Stimulated activated naive B cell treated with anti-CD40 and anti-IgM and Interleukin-4, amounts not matched to agents 10 μg/mL and 1 μg/mL and 100 μg/mL, for 72 hours (primary cell): ENCODE results near the gene CHPF.
A peak's percentile ranks its signal among the peaks of the same experiment; 100 is the strongest.

Source experiments
- ATAC-seq, 2 donors: fragments of 150-1000 bp; cut with Tn5 transposase; replicated peaks; 2 replicates each; pipeline ENCODE4 v1.10.0; 2021; ENCODE audit warnings: moderate library complexity in 1 of 2
- DNase-seq: peaks from one replicate; pipeline ENCODE4 v3.0.0; 2021
- H3K27ac Mint-ChIP-seq: one replicate; pipeline ENCODE4 v1.8.0; 2022; ENCODE audit warnings: mild to moderate bottlenecking, mixed read lengths
- H3K27me3 Mint-ChIP-seq, 2 donors: one replicate each; pipeline ENCODE4 v1.8.0; 2022; ENCODE audit warnings: mixed read lengths in 2 of 2
- H3K36me3 Mint-ChIP-seq, 2 donors: one replicate each; pipeline ENCODE4 v1.8.0; 2022; ENCODE audit warnings: mixed read lengths in 2 of 2, mild to moderate bottlenecking in 1 of 2
- H3K4me1 Mint-ChIP-seq, 2 donors: one replicate each; pipeline ENCODE4 v1.8.0; 2022; ENCODE audit warnings: mixed read lengths in 2 of 2, mild to moderate bottlenecking in 1 of 2
- H3K4me3 Mint-ChIP-seq, 2 donors: one replicate each; pipeline ENCODE4 v1.8.0; 2022; ENCODE audit warnings: mild to moderate bottlenecking in 2 of 2, mixed read lengths in 2 of 2, moderate library complexity in 1 of 2
- H3K9me3 Mint-ChIP-seq, 2 donors: one replicate each; pipeline ENCODE4 v1.8.0; 2022; ENCODE audit warnings: mixed read lengths in 2 of 2, mild to moderate bottlenecking in 1 of 2

Gene CHPF

DNA sequence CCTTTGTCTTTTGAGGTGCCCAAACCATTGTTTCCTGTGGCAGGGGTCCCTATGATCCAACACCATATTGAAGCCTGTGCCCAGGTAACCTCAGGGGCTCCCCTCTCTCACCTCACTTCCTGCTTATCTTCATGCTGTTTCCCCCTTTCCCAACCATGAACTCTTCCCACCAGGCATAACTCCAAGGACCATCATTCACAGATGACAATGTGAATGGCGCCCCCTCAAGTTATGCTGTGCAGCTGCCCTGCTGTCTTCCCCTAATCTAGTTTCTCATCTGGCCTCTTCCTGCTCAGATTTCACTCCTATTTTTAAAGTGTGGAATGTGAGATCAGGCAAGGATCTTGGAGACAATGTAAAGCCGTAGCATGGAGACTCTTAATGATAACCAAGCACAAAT is 43.5 kb downstream of the CHPF start:
- Mint-ChIP-seq H3K36me3 (peaks cover 28 to 39% of the 10 kb centered on the region in 2 donors), H3K4me3 (peak overlapping the region; percentile 91 to 94), H3K4me1 (peaks cover 33 to 46% of the 10 kb centered on the region in 2 donors), H3K27ac (no peak overlapping the region), H3K27me3 (peaks cover 28 to 29% of the 10 kb centered on the region in 2 donors), H3K9me3 (no peaks in the 10 kb centered on the region)
- no peak for ATAC-seq
- no peak for DNase-seq

DNA sequence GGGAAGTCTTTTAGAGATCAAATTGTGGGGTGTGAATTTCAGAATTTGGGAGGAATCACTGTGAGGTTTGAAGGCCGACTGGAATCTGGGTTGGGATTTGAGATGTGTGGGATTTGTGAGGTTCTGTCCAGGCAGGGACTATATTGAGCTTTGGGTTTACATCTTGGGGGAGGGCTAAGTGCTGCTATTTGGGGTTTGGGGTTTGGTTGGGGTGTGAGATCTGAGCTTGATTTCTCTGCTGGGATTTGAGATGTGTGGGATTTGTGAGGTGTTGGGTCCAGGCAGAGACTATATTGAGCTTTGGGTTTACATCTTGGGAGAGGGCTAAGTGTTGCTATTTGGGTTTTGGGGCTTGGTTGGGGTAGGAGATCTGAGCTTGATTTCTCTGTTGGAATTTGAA is 44.1 kb downstream of the CHPF start:
- H3K9me3 Mint-ChIP-seq, result no peaks in the 10 kb centered on the region
- H3K4me1 Mint-ChIP-seq, result peaks cover 33 to 48% of the 10 kb centered on the region in 2 donors
- peaks cover 31 to 33% of the 10 kb centered on the region in 2 donors for H3K27me3 Mint-ChIP-seq
- peak overlapping the region; percentile 93 for H3K27ac Mint-ChIP-seq
- DNase-seq (no peak), ATAC-seq (no peak)
- H3K36me3 Mint-ChIP-seq, result peaks cover 24 to 33% of the 10 kb centered on the region in 2 donors
- H3K4me3 Mint-ChIP-seq, result peak overlapping the region; percentile 91 to 94

DNA sequence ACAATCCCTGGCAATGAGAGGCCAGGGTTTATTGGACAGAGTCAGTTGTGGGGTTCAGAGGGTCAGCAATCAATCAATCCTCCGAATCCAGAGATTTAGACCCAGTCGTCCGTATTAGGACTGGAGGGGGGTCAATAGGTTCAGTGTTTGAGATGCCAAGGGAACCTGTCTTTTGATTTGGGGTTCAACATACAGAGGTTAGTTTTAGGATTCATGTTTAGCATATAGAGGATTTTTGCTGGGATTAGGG is 44.6 kb downstream of the CHPF start:
- Mint-ChIP-seq H3K27ac (peak overlapping the region; percentile 93), H3K4me3 (peak overlapping the region; percentile 91 to 94), H3K9me3 (no peaks in the 10 kb centered on the region), H3K4me1 (peaks cover 33 to 48% of the 10 kb centered on the region in 2 donors), H3K36me3 (peaks cover 18 to 28% of the 10 kb centered on the region in 2 donors), H3K27me3 (peaks cover 32 to 38% of the 10 kb centered on the region in 2 donors)
- no peak for DNase-seq
- no peak for ATAC-seq

DNA sequence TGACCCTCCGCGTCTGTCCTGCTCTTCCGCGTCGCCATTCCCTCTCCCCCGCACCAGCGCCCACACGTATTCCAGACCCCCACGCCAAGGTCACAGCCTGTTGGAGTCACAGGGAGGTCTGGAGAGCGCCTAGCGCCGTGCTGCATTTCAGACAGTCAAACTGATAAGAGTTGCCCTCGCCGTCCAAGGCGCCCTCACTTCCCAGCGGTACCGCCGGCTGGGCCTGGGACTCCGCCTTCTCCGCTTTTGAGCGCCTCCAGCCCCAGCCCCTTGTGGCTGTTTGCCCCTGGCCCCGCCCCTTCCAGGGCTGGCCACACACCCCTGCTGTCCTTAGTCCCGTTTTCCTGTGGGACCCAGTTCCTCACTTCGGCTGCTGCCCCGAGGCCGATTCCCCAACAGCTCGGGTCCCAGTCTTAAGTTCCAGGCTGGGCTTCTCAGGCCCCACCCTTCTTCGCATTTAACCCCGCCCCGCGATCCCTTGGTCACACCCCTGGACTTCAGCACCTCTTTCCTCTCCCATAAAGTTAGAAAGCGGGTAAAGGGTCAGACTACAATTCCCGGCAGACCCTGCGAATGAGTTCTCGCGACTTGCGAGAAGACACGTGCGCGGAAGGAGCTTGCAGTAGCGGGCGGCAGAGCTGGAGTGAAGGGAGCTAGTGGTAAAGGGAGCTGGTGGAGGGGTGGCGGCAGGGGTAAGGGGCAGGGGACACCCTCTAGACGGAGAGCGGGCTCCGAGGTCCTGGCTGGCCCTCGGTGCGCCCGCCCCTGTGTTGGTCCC is 45.1 kb downstream of the CHPF start, which contains the start of gene GMPPA:
TSS of gene GMPPA (plus strand) at position 612 of the 778 bp plus-strand sequence. CDS start 1,085 bp downstream, outside the sequence.
- ATAC-seq, result peak; percentile 95 to 96
- peaks cover 14 to 24% of the 10 kb centered on the region in 2 donors for H3K36me3 Mint-ChIP-seq
- peak within 1 kb of the TSS; percentile 93 for H3K27ac Mint-ChIP-seq
- peak; percentile 95 for DNase-seq
- H3K27me3 Mint-ChIP-seq, result peaks cover 37 to 44% of the 10 kb centered on the region in 2 donors
- H3K4me3 Mint-ChIP-seq, result peak within 1 kb of the TSS; percentile 91 to 94
- no peaks in the 10 kb centered on the region for H3K9me3 Mint-ChIP-seq
- H3K4me1 Mint-ChIP-seq, result peaks cover 33 to 48% of the 10 kb centered on the region in 2 donors

DNA sequence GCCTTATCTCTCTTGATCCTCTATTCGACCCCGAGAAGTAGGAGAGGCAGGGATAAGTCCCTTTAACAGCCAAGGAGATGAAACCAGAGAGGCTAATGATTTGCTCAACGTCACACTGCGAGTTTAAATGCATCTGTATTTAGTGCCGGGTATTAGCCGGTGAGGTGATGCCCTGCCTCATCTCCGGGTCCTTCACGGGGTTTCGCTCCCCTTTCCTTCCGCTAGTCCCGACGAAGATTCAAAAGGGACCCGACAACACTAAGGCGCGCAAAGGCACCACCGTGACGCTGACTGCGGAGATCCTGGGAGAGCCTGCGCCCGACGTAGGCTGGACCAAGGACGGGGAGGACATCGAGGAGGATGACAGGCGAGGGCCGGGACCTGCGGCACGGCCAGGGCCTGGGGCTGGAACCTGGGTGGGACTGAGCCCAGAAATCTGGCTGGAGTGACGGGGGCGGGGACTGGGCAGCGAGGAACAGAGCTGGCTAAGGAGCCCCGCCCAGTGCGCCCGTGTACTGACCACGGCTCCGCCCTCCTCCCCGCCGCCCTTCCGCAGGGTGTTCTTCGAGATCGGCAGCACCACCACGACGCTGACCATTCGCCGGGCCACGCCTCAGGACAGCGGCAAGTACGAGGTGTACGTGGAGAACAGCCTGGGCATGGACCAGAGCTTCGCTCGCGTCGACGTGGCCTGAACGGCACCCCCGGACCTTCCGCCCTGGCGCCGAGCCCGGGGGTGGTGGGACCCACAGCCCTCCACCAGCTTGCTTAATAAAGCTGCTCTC is 45.9 kb downstream of the CHPF start:
- Mint-ChIP-seq H3K4me1 (peaks cover 33 to 48% of the 10 kb centered on the region in 2 donors), H3K4me3 (peak overlapping the region; percentile 91 to 94), H3K36me3 (peaks cover 13 to 22% of the 10 kb centered on the region in 2 donors), H3K9me3 (no peaks in the 10 kb centered on the region), H3K27me3 (peaks cover 45 to 51% of the 10 kb centered on the region in 2 donors), H3K27ac (peak overlapping the region; percentile 93)
- ATAC-seq (peak; percentile 11 to 19), DNase-seq (no peak)

DNA sequence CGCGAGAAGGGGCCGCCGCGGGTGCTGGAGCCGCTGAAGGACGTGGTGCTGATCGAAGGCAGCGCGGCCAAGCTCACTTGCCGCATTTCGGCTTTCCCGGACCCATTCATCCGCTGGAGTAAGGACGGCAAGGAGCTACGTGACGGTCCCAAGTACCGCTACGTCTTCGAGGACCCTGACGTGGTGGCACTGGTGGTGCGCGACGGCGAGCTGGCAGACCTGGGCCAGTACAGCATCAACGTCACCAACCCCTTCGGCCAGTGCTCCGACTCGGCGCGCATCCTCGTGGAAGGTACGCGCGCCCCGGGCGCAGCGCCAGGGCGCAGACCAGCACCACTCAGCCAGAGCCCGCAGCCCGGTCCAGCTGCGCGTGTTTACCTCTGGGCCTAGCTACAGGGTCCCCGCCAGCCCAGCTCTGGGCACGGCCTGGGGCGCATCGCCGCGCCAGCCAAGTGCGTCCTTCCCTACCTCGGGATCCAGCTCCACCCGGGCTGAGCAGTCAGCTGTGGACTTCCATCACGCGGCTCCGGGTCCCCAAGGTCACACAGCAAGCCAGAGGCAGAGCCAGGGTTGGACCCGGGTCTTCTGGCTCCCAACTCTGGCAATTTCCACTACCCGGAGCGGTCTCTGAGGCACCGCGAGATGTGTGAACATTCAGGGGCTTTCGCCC is 46.6 kb downstream of the CHPF start:
- DNase-seq (no peak), ATAC-seq (no peak)
- H3K9me3 Mint-ChIP-seq, result no peaks in the 10 kb centered on the region
- H3K4me1 Mint-ChIP-seq, result peaks cover 33 to 48% of the 10 kb centered on the region in 2 donors
- peak overlapping the region; percentile 91 to 94 for H3K4me3 Mint-ChIP-seq
- H3K36me3 Mint-ChIP-seq, result peaks cover 12 to 17% of the 10 kb centered on the region in 2 donors
- H3K27ac Mint-ChIP-seq, result no peak overlapping the region
- peaks cover 52 to 59% of the 10 kb centered on the region in 2 donors for H3K27me3 Mint-ChIP-seq

DNA sequence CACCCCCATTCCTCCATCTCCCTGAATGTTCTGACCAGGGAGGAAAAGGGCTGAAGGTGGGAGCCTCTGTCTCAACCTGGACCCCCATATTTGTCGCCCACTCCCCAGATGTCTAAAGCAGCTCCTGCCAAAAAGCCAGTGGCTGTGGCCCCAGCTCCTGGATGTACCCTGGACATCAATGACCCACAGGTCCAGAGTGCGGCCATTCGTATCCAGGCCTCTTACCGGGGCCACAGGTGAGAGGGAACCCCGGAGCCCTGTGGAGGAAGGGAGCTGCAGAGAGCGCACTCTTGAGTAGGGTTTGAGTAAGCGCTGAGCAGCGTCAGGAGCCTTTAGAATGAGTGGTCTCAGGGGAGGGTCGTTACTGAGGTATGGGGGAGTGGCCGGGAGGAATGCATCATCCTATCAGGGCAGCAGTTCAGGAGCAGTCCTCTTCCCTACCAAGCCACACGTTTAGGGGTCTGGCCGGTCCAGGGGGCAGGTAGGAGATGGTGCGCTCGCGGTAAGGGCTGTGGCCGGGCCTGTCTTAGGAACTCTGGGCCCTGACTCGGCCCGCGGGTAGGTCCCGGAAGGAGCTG is 47.3 kb downstream of the CHPF start:
- peak overlapping the region; percentile 26 for H3K27ac Mint-ChIP-seq
- H3K9me3 Mint-ChIP-seq, result no peaks in the 10 kb centered on the region
- H3K4me1 Mint-ChIP-seq, result peaks cover 29 to 48% of the 10 kb centered on the region in 2 donors
- ATAC-seq (no peak), DNase-seq (no peak)
- peak overlapping the region; percentile 6 to 42 for H3K4me3 Mint-ChIP-seq
- peaks cover 56 to 63% of the 10 kb centered on the region in 2 donors for H3K27me3 Mint-ChIP-seq
- peaks cover 6 to 11% of the 10 kb centered on the region in 2 donors for H3K36me3 Mint-ChIP-seq

DNA sequence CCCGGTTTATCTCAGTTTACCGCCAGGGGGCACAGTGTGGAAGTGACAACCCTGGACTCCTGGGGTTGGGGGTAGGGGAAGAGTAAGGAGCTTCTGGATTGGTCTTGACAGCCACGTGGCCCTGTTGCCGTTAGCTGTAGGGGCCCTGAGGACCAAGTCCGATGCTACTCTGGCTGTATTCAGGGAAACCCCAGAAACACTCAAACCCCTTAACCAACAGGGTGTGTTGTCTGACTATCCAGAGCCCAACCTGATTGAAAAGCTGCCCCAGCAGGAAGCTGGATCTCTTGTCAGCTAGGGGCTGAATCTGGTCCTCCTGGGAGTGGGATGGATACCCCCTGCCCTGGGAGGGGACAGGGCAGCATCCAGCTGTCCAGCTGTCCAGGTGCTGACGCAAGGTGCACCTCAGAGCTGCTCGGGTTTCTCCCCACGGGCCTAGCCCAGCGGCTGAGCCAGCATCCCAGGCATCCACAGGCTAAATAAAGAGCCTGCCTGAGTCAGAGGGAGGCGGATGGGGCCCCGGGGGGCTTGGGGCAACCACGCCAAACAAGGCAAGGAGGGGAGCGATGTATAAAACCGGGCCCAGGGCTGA is 48.0 kb downstream of the CHPF start:
- peaks cover 5 to 9% of the 10 kb centered on the region in 2 donors for H3K36me3 Mint-ChIP-seq
- DNase-seq (peak; percentile 31), ATAC-seq (peak; percentile 12 to 16)
- H3K27ac Mint-ChIP-seq, result no peak overlapping the region
- no peaks in the 10 kb centered on the region for H3K9me3 Mint-ChIP-seq
- H3K4me3 Mint-ChIP-seq, result no peak overlapping the region
- H3K27me3 Mint-ChIP-seq, result peaks cover 61 to 66% of the 10 kb centered on the region in 2 donors
- H3K4me1 Mint-ChIP-seq, result peaks cover 28 to 48% of the 10 kb centered on the region in 2 donors

DNA sequence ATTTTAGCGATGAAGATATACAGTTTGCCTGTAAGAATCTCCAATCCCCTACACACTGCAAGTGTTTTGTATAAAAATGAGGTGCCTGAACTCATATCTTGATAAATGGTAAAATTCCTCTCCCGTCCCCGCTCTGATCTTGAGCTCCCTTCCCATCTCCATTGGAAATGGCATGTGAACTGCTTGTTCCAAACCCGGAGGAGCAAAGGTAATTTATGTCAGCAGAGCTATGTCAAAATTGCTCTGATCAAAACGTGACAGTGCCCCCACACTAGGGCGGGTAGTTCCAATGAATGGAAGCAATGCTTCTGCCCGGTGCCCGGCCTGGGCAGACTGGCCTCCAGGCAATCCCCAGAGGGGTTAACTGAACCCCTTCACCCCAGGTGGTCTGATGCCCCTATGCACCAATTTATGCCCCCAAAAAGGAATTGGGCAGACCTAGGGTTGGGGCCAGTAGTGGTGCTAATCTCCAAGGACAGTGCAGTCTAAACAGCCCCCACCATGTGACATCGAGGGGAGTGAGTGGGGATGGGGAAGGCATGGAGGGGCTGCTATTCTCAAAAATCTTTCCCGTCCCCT is 48.6 kb downstream of the CHPF start:
- Mint-ChIP-seq H3K27ac (no peak overlapping the region), H3K4me1 (peaks cover 28 to 44% of the 10 kb centered on the region in 2 donors), H3K36me3 (peaks cover 5 to 9% of the 10 kb centered on the region in 2 donors), H3K27me3 (peaks cover 65 to 72% of the 10 kb centered on the region in 2 donors), H3K9me3 (no peaks in the 10 kb centered on the region), H3K4me3 (no peak overlapping the region)
- DNase-seq, result no peak
- no peak for ATAC-seq

DNA sequence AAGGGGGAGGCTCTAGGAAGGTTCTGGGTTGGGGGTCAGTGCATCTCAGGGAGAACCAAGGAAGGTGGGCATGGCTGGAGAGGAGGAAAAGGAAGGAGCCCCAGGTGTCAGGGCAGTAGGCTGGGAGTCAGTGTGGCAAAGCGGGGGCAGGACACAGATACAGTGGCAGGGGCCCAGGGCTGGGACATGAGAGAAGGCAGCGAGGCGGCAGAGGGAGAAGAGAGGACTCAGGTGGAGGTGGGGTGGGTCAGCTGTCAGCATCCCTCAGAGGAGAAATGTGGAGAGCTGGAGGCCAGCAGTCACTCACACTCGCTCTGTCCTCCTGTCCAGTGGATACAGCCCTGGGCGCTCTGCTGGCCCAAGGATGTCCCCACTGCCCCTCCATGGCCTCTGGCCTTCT is 50.5 kb downstream of the CHPF start:
- H3K27me3 Mint-ChIP-seq, result peaks cover 74 to 84% of the 10 kb centered on the region in 2 donors
- peaks cover 13 to 25% of the 10 kb centered on the region in 2 donors for H3K4me1 Mint-ChIP-seq
- H3K27ac Mint-ChIP-seq, result no peak overlapping the region
- ATAC-seq (no peak), DNase-seq (no peak)
- H3K9me3 Mint-ChIP-seq, result no peaks in the 10 kb centered on the region
- H3K4me3 Mint-ChIP-seq, result no peak overlapping the region
- H3K36me3 Mint-ChIP-seq, result no peaks in the 10 kb centered on the region

DNA sequence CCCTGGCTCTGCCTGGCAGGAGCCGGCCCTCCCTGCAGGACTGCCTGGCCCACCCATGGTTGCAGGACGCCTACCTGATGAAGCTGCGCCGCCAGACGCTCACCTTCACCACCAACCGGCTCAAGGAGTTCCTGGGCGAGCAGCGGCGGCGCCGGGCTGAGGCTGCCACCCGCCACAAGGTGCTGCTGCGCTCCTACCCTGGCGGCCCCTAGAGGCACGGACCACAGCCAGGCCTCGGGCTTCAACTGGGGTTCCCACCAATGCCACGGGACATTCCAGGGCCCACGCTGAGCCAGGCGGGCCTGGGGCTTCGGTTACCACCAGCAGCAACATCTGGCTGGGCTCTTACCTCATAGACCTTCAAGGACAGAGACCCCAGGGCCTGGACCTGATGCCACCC is 51.0 kb downstream of the CHPF start:
- no peak for ATAC-seq
- Mint-ChIP-seq H3K27ac (no peak overlapping the region), H3K36me3 (no peaks in the 10 kb centered on the region), H3K4me1 (peaks cover 12 to 20% of the 10 kb centered on the region in 2 donors), H3K9me3 (no peaks in the 10 kb centered on the region), H3K27me3 (peaks cover 78 to 86% of the 10 kb centered on the region in 2 donors), H3K4me3 (no peak overlapping the region)
- DNase-seq, result no peak

DNA sequence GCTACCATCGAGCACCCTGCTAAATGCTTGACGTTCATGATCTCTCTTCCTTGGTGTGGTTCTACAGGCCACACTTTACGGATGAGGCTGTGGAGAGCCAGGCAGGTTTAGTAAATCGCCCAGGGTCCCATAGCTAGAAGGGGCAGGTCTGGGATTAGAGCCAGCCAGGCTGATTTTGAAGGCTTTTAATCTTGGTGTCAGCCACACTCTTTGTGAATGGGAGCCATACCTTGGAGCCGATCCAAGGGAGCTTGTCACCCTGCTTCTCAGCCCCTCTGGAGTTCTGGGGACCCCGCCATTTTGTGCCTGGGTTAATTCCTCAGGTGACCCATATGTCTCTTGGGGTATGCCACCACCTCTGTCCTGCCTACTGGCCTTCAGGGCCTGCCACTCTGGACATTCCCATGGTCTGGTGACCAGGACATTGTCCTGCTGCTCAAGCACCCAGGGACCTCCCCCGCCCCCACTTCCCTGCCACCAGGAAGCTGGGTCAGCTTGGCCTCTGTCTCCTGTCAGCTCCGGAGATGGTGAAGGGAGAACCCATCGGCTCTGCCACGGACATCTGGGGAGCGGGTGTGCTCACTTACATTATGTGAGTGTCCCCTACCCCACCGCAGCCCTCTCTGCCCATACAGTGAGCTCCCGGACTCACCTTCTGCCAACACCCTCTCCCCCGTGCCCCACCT is 52.2 kb downstream of the CHPF start:
- Mint-ChIP-seq H3K27me3 (peaks cover 77 to 86% of the 10 kb centered on the region in 2 donors), H3K36me3 (no peaks in the 10 kb centered on the region), H3K4me1 (peaks cover 6 to 10% of the 10 kb centered on the region in 2 donors), H3K4me3 (no peak overlapping the region), H3K9me3 (no peaks in the 10 kb centered on the region), H3K27ac (no peak overlapping the region)
- ATAC-seq, result no peak
- no peak for DNase-seq

DNA sequence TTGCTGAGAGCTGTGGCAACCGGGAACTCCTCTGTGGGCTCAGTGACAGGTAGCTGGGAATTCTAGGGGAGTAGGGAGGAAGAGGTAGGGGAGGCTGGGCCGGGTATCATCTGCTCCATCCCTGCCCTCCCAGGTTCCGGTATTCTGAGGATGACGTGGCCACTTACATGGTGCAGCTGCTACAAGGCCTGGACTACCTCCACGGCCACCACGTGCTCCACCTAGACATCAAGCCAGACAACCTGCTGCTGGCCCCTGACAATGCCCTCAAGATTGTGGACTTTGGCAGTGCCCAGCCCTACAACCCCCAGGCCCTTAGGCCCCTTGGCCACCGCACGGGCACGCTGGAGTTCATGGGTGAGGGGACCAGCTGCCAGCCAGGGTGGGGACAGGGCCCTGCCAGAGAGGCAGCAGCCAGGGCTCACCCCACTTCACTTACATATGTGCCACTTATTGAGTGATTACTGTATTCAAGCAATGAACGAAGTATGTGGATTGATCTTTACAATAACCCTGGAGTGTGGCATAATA is 52.9 kb downstream of the CHPF start:
- Mint-ChIP-seq H3K36me3 (no peaks in the 10 kb centered on the region), H3K9me3 (no peaks in the 10 kb centered on the region), H3K27me3 (peaks cover 80 to 89% of the 10 kb centered on the region in 2 donors), H3K27ac (no peak overlapping the region), H3K4me1 (peaks cover 4 to 6% of the 10 kb centered on the region in 2 donors), H3K4me3 (no peak overlapping the region)
- DNase-seq, result no peak
- ATAC-seq, result no peak
